ENCODE measurements around the gene ARID1B.

The ARID1B gene

DNA sequence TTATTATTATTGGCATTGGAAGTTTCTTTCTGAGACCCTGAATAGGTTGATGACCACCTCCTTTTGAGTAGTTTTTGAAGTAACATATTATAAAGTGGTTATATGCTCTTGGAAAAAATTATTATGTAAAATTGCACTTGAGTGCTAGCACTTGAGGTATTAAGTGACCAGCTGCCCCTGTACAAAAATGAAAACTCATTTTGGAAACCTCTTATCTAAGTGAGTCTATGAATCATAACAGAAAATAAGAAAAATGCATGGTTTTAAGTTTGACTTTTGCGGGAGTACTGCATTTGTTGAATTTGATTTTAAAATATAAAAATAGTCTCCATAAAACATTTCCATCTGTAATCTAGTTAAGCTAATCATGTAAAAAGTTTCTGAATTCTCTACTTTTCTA lies 297.8 kb downstream of the ARID1B start:
- Histone ChIP-seq H3K9me3 (replicated peaks; ENCODE audit: insufficient read depth, low read length) (no peaks in the 10 kb centered on the region), H3K4me1 (ENCODE audit: low read length) (no peaks in the 10 kb centered on the region), H3K27me3 (replicated peaks; ENCODE audit: insufficient read depth, low read length) (no peaks in the 10 kb centered on the region), H3K36me3 (replicated peaks; ENCODE audit: insufficient read depth, low read length) (no peaks in the 10 kb centered on the region), H2AFZ (ENCODE audit: low read length) (no peak overlapping the region), H3K9ac (ENCODE audit: low read length) (no peak overlapping the region), H3K9me2 (replicated peaks; ENCODE audit: insufficient read depth, low read length) (no peaks in the 10 kb centered on the region), H3K27ac (ENCODE audit: low read length) (no peak overlapping the region), H4K20me1 (ENCODE audit: insufficient read depth, low read length) (no peaks in the 10 kb centered on the region), H3K79me2 (ENCODE audit: low read length) (peaks cover 13% of the 10 kb centered on the region; the same call in 1 of the 2 replicates), H3K4me3 (ENCODE audit: low read length) (no peak overlapping the region), H3K4me2 (ENCODE audit: low read depth, low read length) (no peak overlapping the region), H3F3A (ENCODE audit: insufficient read depth, low read length) (no peaks in the 10 kb centered on the region)
- no peak for DNase-seq
- TF ChIP-seq, protein P1, sequence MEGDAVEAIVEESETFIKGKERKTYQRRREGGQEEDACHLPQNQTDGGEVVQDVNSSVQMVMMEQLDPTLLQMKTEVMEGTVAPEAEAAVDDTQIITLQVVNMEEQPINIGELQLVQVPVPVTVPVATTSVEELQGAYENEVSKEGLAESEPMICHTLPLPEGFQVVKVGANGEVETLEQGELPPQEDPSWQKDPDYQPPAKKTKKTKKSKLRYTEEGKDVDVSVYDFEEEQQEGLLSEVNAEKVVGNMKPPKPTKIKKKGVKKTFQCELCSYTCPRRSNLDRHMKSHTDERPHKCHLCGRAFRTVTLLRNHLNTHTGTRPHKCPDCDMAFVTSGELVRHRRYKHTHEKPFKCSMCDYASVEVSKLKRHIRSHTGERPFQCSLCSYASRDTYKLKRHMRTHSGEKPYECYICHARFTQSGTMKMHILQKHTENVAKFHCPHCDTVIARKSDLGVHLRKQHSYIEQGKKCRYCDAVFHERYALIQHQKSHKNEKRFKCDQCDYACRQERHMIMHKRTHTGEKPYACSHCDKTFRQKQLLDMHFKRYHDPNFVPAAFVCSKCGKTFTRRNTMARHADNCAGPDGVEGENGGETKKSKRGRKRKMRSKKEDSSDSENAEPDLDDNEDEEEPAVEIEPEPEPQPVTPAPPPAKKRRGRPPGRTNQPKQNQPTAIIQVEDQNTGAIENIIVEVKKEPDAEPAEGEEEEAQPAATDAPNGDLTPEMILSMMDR (IDR thresholded peaks at IDR 0.05; ENCODE audit: low read length) = no peak
- TF ChIP-seq EZH2phosphoT487 (IDR thresholded peaks at IDR 0.05; ENCODE audit: low read length) = no peak

- Histone ChIP-seq H3K27ac (ENCODE audit: low read length) (no peak overlapping the region), H2AFZ (ENCODE audit: low read length) (no peak overlapping the region), H3K27me3 (replicated peaks; ENCODE audit: insufficient read depth, low read length) (no peaks in the 10 kb centered on the region), H3K4me3 (ENCODE audit: low read length) (no peak overlapping the region), H3K36me3 (replicated peaks; ENCODE audit: insufficient read depth, low read length) (no peaks in the 10 kb centered on the region), H3K79me2 (ENCODE audit: low read length) (peaks cover 8% of the 10 kb centered on the region; the same call in 1 of the 2 replicates), H3K4me2 (ENCODE audit: low read depth, low read length) (no peak overlapping the region), H3K9me3 (replicated peaks; ENCODE audit: insufficient read depth, low read length) (no peaks in the 10 kb centered on the region), H3K9ac (ENCODE audit: low read length) (no peak overlapping the region), H3K4me1 (ENCODE audit: low read length) (no peaks in the 10 kb centered on the region), H3F3A (ENCODE audit: insufficient read depth, low read length) (no peaks in the 10 kb centered on the region), H4K20me1 (ENCODE audit: insufficient read depth, low read length) (no peaks in the 10 kb centered on the region), H3K9me2 (replicated peaks; ENCODE audit: insufficient read depth, low read length) (no peaks in the 10 kb centered on the region)
- no peak for DNase-seq
- TF ChIP-seq, protein P1 (IDR thresholded peaks at IDR 0.05; ENCODE audit: low read length) = no peak
These were observed 298.6 kb downstream of the ARID1B start for GRCh38 chr6:157075549-157076450.

GRCh38 chr6:157076451-157076822 lies 299.3 kb downstream of the ARID1B start:
- H4K20me1 ChIP-seq (ENCODE audit: insufficient read depth, low read length) = no peaks in the 10 kb centered on the region
- no peaks in the 10 kb centered on the region for H3K9me3 ChIP-seq (replicated peaks; ENCODE audit: insufficient read depth, low read length)
- TF ChIP-seq EZH2 (optimal IDR thresholded peaks at IDR 0.05; ENCODE audit: low read depth, low read length) (no peak), EZH2phosphoT487 (IDR thresholded peaks at IDR 0.05; ENCODE audit: low read length) (no peak)
- H3K4me1 ChIP-seq (ENCODE audit: low read length) = no peaks in the 10 kb centered on the region
- no peaks in the 10 kb centered on the region for H3K27me3 ChIP-seq (replicated peaks; ENCODE audit: insufficient read depth, low read length)
- H2AFZ ChIP-seq (ENCODE audit: low read length) = no peak overlapping the region
- H3K9ac ChIP-seq (ENCODE audit: low read length) = no peak overlapping the region
- H3K27ac ChIP-seq (ENCODE audit: low read length) = no peak overlapping the region
- H3K9me2 ChIP-seq (replicated peaks; ENCODE audit: insufficient read depth, low read length) = no peaks in the 10 kb centered on the region
- no peak overlapping the region for H3K4me2 ChIP-seq (ENCODE audit: low read depth, low read length)
- DNase-seq = no peak
- no peak overlapping the region for H3K4me3 ChIP-seq (ENCODE audit: low read length)
- H3K36me3 ChIP-seq (replicated peaks; ENCODE audit: insufficient read depth, low read length) = no peaks in the 10 kb centered on the region
- H3F3A ChIP-seq (ENCODE audit: insufficient read depth, low read length) = no peaks in the 10 kb centered on the region
- peaks cover 7% of the 10 kb centered on the region; the same call in 1 of the 2 replicates for H3K79me2 ChIP-seq (ENCODE audit: low read length)

GRCh38 chr6:157077251-157077650 lies 300.1 kb downstream of the ARID1B start:
- TF ChIP-seq EZH2phosphoT487 (IDR thresholded peaks at IDR 0.05; ENCODE audit: low read length) (no peak), EZH2 (optimal IDR thresholded peaks at IDR 0.05; ENCODE audit: low read depth, low read length) (no peak)
- TF ChIP-seq, protein P1 (IDR thresholded peaks at IDR 0.05; ENCODE audit: low read length) = no peak
- H3K9ac ChIP-seq (ENCODE audit: low read length) = no peak overlapping the region
- no peaks in the 10 kb centered on the region for H3K9me2 ChIP-seq (replicated peaks; ENCODE audit: insufficient read depth, low read length)
- no peak overlapping the region for H3K4me3 ChIP-seq (ENCODE audit: low read length)
- H3K4me2 ChIP-seq (ENCODE audit: low read depth, low read length) = no peak overlapping the region
- no peak overlapping the region for H2AFZ ChIP-seq (ENCODE audit: low read length)
- no peaks in the 10 kb centered on the region for H3K36me3 ChIP-seq (replicated peaks; ENCODE audit: insufficient read depth, low read length)
- no peak for DNase-seq
- H4K20me1 ChIP-seq (ENCODE audit: insufficient read depth, low read length) = no peaks in the 10 kb centered on the region
- no peaks in the 10 kb centered on the region for H3K9me3 ChIP-seq (replicated peaks; ENCODE audit: insufficient read depth, low read length)
- H3K27me3 ChIP-seq (replicated peaks; ENCODE audit: insufficient read depth, low read length) = no peaks in the 10 kb centered on the region
- no peaks in the 10 kb centered on the region for H3K4me1 ChIP-seq (ENCODE audit: low read length)
- H3K27ac ChIP-seq (ENCODE audit: low read length) = no peak overlapping the region
- H3K79me2 ChIP-seq (ENCODE audit: low read length) = peaks cover 7% of the 10 kb centered on the region; the same call in 1 of the 2 replicates
- no peaks in the 10 kb centered on the region for H3F3A ChIP-seq (ENCODE audit: insufficient read depth, low read length)

All from MM.1S (cell line).